Caco-2 (cell line): ENCODE measurements around the gene USP17L11. TPM values are rescaled to one million over a fixed set of nuclear protein-coding genes. Genes with fewer than 3 reads are reported as not detected.
"Not testable (repeated sequence)": the region's sequence is repeated elsewhere in the genome, so short reads cannot be mapped to it uniquely, and the experiment has no call there.

Source experiments
- BruUV-seq: library from RNA; stranded (reverse); fragments of 400-500 nt; replicated peaks from 2 replicates; lab custom pipeline; 2021; lab: Mats Ljungman, UMichigan
- CTCF ChIA-PET: fragments of 300-600 bp; sonication (Branson Sonifier 250); formaldehyde crosslinking; loops from one replicate; lab custom pipeline; 2022; ENCODE audit warnings: antibody characterized with exemption; lab: Charles Lee
- POLR2A ChIA-PET: fragments of 300-600 bp; sonication (Branson Sonifier 250); formaldehyde crosslinking; loops from one replicate; lab custom pipeline; 2022; ENCODE audit warnings: antibody characterized with exemption; lab: Charles Lee
- DNase-seq, 2 experiments: peaks; one replicate each; pipeline versions ENCODE4 v3.0.0 to v3.0.0-alpha.2; 2020 to 2022
- H3K27me3 ChIP-seq: replicated peaks from 2 replicates; pipeline ENCODE4 v1.6.0; 2011; ENCODE audit warnings: low read length; ENCODE audit not compliant: control insufficient read depth, insufficient read depth
- H3K36me3 ChIP-seq: 2 replicates; pipeline ENCODE4 v1.5.1; 2011; ENCODE audit warnings: low read length; ENCODE audit not compliant: control insufficient read depth, insufficient read depth
- H3K4me1 ChIP-seq: fragments of 250-450 bp; sonication (Bioruptor Pico); 2 replicates; pipeline ENCODE4 v1.5.1; 2020; ENCODE audit warnings: mild to moderate bottlenecking
- H3K4me3 ChIP-seq: 2 replicates; pipeline ENCODE4 v1.5.1; 2011; ENCODE audit warnings: low read depth, mild to moderate bottlenecking, control low read depth, low read length
- H3K9me3 ChIP-seq: fragments of 250-450 bp; sonication (Bioruptor Pico); 2 replicates; pipeline ENCODE4 v1.5.1; 2020; ENCODE audit warnings: mild to moderate bottlenecking, moderate library complexity
- H3K27ac Mint-ChIP-seq: one replicate; pipeline ENCODE4 v1.8.0; 2022; ENCODE audit warnings: mixed read lengths; ENCODE audit not compliant: unreplicated experiment
- H3K27me3 Mint-ChIP-seq: one replicate; pipeline ENCODE4 v1.8.0; 2022; ENCODE audit warnings: mixed read lengths; ENCODE audit not compliant: insufficient read depth, unreplicated experiment
- H3K36me3 Mint-ChIP-seq: one replicate; pipeline ENCODE4 v1.8.0; 2022; ENCODE audit warnings: mild to moderate bottlenecking, mixed read lengths; ENCODE audit not compliant: insufficient read depth, unreplicated experiment
- H3K4me1 Mint-ChIP-seq: one replicate; pipeline ENCODE4 v1.8.0; 2022; ENCODE audit warnings: low read depth, mixed read lengths; ENCODE audit not compliant: unreplicated experiment
- H3K4me3 Mint-ChIP-seq: one replicate; pipeline ENCODE4 v1.8.0; 2022; ENCODE audit warnings: mild to moderate bottlenecking, moderate library complexity, mixed read lengths; ENCODE audit not compliant: unreplicated experiment
- H3K9me3 Mint-ChIP-seq: one replicate; pipeline ENCODE4 v1.8.0; 2022; ENCODE audit warnings: mixed read lengths; ENCODE audit not compliant: unreplicated experiment
- intact Hi-C: fragments of 100-400 bp; cut with micrococcal nuclease; formaldehyde crosslinking; loops from one replicate; pipeline ENCODE4 v1.10.0; 2022; ENCODE audit not compliant: unreplicated experiment
- total RNA-seq: library from RNA; stranded (reverse); gene quantifications from 2 replicates; pipeline ENCODE4 v1.2.3, GENCODE V29; 2022

The USP17L11 gene
- total RNA-seq, 1 experiment from 2014 or later = not detected

GRCh38 chr4:9230249-9230648 is 15.0 kb downstream of the USP17L11 start:
- H3K27me3 ChIP-seq, H3K4me1 ChIP-seq, intact Hi-C loops, H3K4me3 ChIP-seq, H3K36me3 Mint-ChIP-seq, POLR2A ChIA-PET, H3K4me3 Mint-ChIP-seq, H3K27me3 Mint-ChIP-seq, H3K9me3 Mint-ChIP-seq, CTCF ChIA-PET, H3K4me1 Mint-ChIP-seq, H3K27ac Mint-ChIP-seq, H3K9me3 ChIP-seq, BruUV-seq, H3K36me3 ChIP-seq: not testable (repeated sequence)
- DNase-seq = peak in 1 of 2 experiments; percentile 21

- POLR2A ChIA-PET, intact Hi-C loops, H3K27me3 Mint-ChIP-seq, CTCF ChIA-PET, H3K4me3 ChIP-seq, H3K4me1 ChIP-seq, H3K4me1 Mint-ChIP-seq, H3K9me3 ChIP-seq, H3K36me3 Mint-ChIP-seq, H3K4me3 Mint-ChIP-seq, H3K27ac Mint-ChIP-seq, DNase-seq, BruUV-seq, H3K27me3 ChIP-seq, H3K36me3 ChIP-seq, H3K9me3 Mint-ChIP-seq: not testable (repeated sequence)
Measured at GRCh38 chr4:9234085-9234484, 18.9 kb downstream of the USP17L11 start, which contains the start of gene USP17L15. TSS of gene USP17L15 (plus strand) at chr4:9234385. CDS start at chr4:9234385, 0 bp downstream.

GRCh38 chr4:9238461-9238860 is 23.3 kb downstream of the USP17L11 start:
- intact Hi-C loops, POLR2A ChIA-PET, H3K27me3 ChIP-seq, H3K9me3 ChIP-seq, H3K4me1 Mint-ChIP-seq, CTCF ChIA-PET, H3K4me3 Mint-ChIP-seq, H3K27me3 Mint-ChIP-seq, BruUV-seq, H3K4me3 ChIP-seq, H3K36me3 Mint-ChIP-seq, H3K27ac Mint-ChIP-seq, H3K4me1 ChIP-seq, H3K9me3 Mint-ChIP-seq, H3K36me3 ChIP-seq: not testable (repeated sequence)
- peak in 1 of 2 experiments; percentile 3 for DNase-seq

- H3K36me3 ChIP-seq, BruUV-seq, H3K4me1 Mint-ChIP-seq, H3K27me3 Mint-ChIP-seq, H3K27me3 ChIP-seq, H3K4me3 ChIP-seq, intact Hi-C loops, H3K9me3 ChIP-seq, H3K4me3 Mint-ChIP-seq, H3K36me3 Mint-ChIP-seq, CTCF ChIA-PET, DNase-seq, H3K27ac Mint-ChIP-seq, POLR2A ChIA-PET, H3K9me3 Mint-ChIP-seq, H3K4me1 ChIP-seq: not testable (repeated sequence)
Measured at GRCh38 chr4:9243579-9243978, 28.4 kb downstream of the USP17L11 start, which contains the start of gene USP17L17. TSS of gene USP17L17 (plus strand) at chr4:9243879. CDS start at chr4:9243879, 0 bp downstream.

GRCh38 chr4:9247953-9248680 is 32.9 kb downstream of the USP17L11 start, which contains the start of gene USP17L18:
TSS of gene USP17L18 (plus strand) at chr4:9248630. CDS start at chr4:9248630, 0 bp downstream.
- H3K4me1 ChIP-seq, intact Hi-C loops, H3K36me3 Mint-ChIP-seq, H3K27ac Mint-ChIP-seq, H3K36me3 ChIP-seq, H3K4me3 Mint-ChIP-seq, CTCF ChIA-PET, H3K27me3 Mint-ChIP-seq, H3K9me3 Mint-ChIP-seq, H3K4me1 Mint-ChIP-seq, BruUV-seq, H3K4me3 ChIP-seq, H3K27me3 ChIP-seq, POLR2A ChIA-PET, H3K9me3 ChIP-seq: not testable (repeated sequence)
- DNase-seq = peak in 1 of 2 experiments; percentile 9

- BruUV-seq, H3K4me1 Mint-ChIP-seq, DNase-seq, H3K36me3 Mint-ChIP-seq, H3K4me1 ChIP-seq, H3K27me3 ChIP-seq, H3K4me3 Mint-ChIP-seq, H3K27me3 Mint-ChIP-seq, H3K9me3 ChIP-seq, CTCF ChIA-PET, intact Hi-C loops, H3K9me3 Mint-ChIP-seq, POLR2A ChIA-PET, H3K36me3 ChIP-seq, H3K4me3 ChIP-seq, H3K27ac Mint-ChIP-seq: not testable (repeated sequence)
Measured at GRCh38 chr4:9253078-9253477, 37.9 kb downstream of the USP17L11 start, which contains the start of gene USP17L19. TSS of gene USP17L19 (plus strand) at chr4:9253378. CDS start at chr4:9253378, 0 bp downstream.

- intact Hi-C loops, BruUV-seq, H3K36me3 Mint-ChIP-seq, CTCF ChIA-PET, H3K4me3 Mint-ChIP-seq, H3K4me1 ChIP-seq, H3K4me1 Mint-ChIP-seq, H3K9me3 ChIP-seq, H3K27me3 ChIP-seq, H3K9me3 Mint-ChIP-seq, POLR2A ChIA-PET, H3K27me3 Mint-ChIP-seq, DNase-seq, H3K27ac Mint-ChIP-seq, H3K4me3 ChIP-seq, H3K36me3 ChIP-seq: not testable (repeated sequence)
Measured at GRCh38 chr4:9257824-9258223, 42.6 kb downstream of the USP17L11 start, which contains the start of gene USP17L20. TSS of gene USP17L20 (plus strand) at chr4:9258124. CDS start at chr4:9258124, 0 bp downstream.
